ENCODE results near the gene SORCS2.

- TF ChIP-seq CTCF (IDR thresholded peaks at IDR 0.05) (no peak), POLR2A (IDR thresholded peaks at IDR 0.05) (no peak)
Measured at GRCh38 chr4:7170012-7170411, 22.3 kb upstream of the SORCS2 start.

Data from esophagus squamous epithelium (tissue), 4 donors.